A673 (cell line): ENCODE results near the gene SLC4A4.

Experiments used
- EZH2 ChIP-seq: fragments of 200-600 bp; sonication (generic); IDR thresholded peaks from 2 replicates; pipeline ENCODE4 v1.6.1; 2017; ENCODE audit warnings: borderline replicate concordance, low read depth, mild to moderate bottlenecking, mixed read lengths, antibody characterized with exemption, low read length; ENCODE audit not compliant: poor library complexity, severe bottlenecking
- TF ChIP-seq, protein P1 (sequence below): fragments of 300-800, 200-600 bp; sonication (generic); conservative IDR thresholded peaks from 2 replicates; pipeline ENCODE4 v1.5.1; 2017; ENCODE audit warnings: low read depth, mild to moderate bottlenecking, antibody characterized with exemption, low read length, moderate library complexity, mixed read lengths

GRCh38 chr4:71322425-71322824, 16.4 kb upstream of the SLC4A4 start:
- TF ChIP-seq, protein P1, sequence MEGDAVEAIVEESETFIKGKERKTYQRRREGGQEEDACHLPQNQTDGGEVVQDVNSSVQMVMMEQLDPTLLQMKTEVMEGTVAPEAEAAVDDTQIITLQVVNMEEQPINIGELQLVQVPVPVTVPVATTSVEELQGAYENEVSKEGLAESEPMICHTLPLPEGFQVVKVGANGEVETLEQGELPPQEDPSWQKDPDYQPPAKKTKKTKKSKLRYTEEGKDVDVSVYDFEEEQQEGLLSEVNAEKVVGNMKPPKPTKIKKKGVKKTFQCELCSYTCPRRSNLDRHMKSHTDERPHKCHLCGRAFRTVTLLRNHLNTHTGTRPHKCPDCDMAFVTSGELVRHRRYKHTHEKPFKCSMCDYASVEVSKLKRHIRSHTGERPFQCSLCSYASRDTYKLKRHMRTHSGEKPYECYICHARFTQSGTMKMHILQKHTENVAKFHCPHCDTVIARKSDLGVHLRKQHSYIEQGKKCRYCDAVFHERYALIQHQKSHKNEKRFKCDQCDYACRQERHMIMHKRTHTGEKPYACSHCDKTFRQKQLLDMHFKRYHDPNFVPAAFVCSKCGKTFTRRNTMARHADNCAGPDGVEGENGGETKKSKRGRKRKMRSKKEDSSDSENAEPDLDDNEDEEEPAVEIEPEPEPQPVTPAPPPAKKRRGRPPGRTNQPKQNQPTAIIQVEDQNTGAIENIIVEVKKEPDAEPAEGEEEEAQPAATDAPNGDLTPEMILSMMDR = no peak
- no peak for TF ChIP-seq EZH2
